Upper lobe of right lung (tissue), 1 donor: ENCODE measurements around the gene RASGRP2. TPM values are rescaled to one million over a fixed set of nuclear protein-coding genes. Genes with fewer than 3 reads are reported as not detected.

Experiments used
- ATAC-seq: fragments of 200-7000 bp; cut with Tn5 transposase; one replicate; pipeline ENCODE4 v1.9.1; 2020; ENCODE audit warnings: mild to moderate bottlenecking, moderate library complexity
- DNase-seq: peaks from one replicate; pipeline ENCODE4 v3.0.0-alpha.2; 2020
- H3K27ac ChIP-seq: fragments of 200-600 bp; one replicate; pipeline ENCODE4 v1.8.0; 2022
- H3K27me3 ChIP-seq: fragments of 200-600 bp; one replicate; pipeline ENCODE4 v1.8.0; 2022; ENCODE audit warnings: mild to moderate bottlenecking
- H3K36me3 ChIP-seq: fragments of 200-600 bp; one replicate; pipeline ENCODE4 v1.8.0; 2022
- H3K4me1 ChIP-seq: fragments of 200-600 bp; one replicate; pipeline ENCODE4 v1.8.0; 2022
- H3K4me3 ChIP-seq: fragments of 200-600 bp; one replicate; pipeline ENCODE4 v1.8.0; 2022; ENCODE audit warnings: mild to moderate bottlenecking
- H3K9me3 ChIP-seq: fragments of 200-600 bp; one replicate; pipeline ENCODE4 v1.8.0; 2022
- intact Hi-C: fragments of 100-400 bp; cut with DNase I; formaldehyde crosslinking; loops from one replicate; pipeline ENCODE4 v1.11.0; 2022
- total RNA-seq: library from RNA; stranded (reverse); fragmentation: NEBNext Ultra II Directional; extraction: Animal tissue kit (Norgen Biotek cat#: 25700); gene quantifications from one replicate; pipeline ENCODE4 v1.2.1, GENCODE V29; 2021
- TF ChIP-seq, protein P1 (sequence below): fragments of 200-600 bp; IDR thresholded peaks from one replicate; pipeline ENCODE4 v1.8.0; 2022; ENCODE audit warnings: antibody characterized with exemption
- donor health status: DM: no; HTN: yes; CAD: no; lungs with severe emphysema.

RASGRP2 gene
- total RNA-seq, 1 donor from 2014 or later = 27.6 TPM

DNA sequence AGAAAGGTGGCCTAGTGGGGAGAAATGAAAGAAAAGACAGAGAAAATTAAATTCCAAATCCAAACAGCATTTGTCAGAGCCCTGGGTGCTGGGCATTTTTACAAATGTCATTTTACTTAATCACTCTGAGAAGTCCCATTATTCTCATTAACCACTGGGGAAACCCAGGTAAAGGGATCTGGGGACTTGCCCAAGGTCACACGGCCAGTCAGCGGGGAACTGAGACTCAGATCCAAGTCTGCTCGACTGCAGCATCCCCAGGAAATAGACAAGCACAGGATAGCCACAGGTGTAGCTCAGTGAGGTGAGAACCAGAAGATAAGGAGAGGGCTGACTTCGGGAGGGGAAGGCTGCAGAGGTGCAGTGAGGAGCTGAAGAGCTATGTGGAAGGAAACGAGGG, 28.8 kb downstream of the RASGRP2 start:
- H3K9me3 ChIP-seq = no peaks in the 10 kb centered on the region
- H3K27me3 ChIP-seq = peaks cover 92% of the 10 kb centered on the region
- H3K4me3 ChIP-seq = no peak overlapping the region
- no peaks in the 10 kb centered on the region for H3K36me3 ChIP-seq
- DNase-seq = peak; percentile 25
- H3K27ac ChIP-seq = no peak overlapping the region
- intact Hi-C loops = no loop called here
- TF ChIP-seq, protein P1, sequence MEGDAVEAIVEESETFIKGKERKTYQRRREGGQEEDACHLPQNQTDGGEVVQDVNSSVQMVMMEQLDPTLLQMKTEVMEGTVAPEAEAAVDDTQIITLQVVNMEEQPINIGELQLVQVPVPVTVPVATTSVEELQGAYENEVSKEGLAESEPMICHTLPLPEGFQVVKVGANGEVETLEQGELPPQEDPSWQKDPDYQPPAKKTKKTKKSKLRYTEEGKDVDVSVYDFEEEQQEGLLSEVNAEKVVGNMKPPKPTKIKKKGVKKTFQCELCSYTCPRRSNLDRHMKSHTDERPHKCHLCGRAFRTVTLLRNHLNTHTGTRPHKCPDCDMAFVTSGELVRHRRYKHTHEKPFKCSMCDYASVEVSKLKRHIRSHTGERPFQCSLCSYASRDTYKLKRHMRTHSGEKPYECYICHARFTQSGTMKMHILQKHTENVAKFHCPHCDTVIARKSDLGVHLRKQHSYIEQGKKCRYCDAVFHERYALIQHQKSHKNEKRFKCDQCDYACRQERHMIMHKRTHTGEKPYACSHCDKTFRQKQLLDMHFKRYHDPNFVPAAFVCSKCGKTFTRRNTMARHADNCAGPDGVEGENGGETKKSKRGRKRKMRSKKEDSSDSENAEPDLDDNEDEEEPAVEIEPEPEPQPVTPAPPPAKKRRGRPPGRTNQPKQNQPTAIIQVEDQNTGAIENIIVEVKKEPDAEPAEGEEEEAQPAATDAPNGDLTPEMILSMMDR = no peak
- H3K4me1 ChIP-seq = no peaks in the 10 kb centered on the region
- ATAC-seq = no peak

DNA sequence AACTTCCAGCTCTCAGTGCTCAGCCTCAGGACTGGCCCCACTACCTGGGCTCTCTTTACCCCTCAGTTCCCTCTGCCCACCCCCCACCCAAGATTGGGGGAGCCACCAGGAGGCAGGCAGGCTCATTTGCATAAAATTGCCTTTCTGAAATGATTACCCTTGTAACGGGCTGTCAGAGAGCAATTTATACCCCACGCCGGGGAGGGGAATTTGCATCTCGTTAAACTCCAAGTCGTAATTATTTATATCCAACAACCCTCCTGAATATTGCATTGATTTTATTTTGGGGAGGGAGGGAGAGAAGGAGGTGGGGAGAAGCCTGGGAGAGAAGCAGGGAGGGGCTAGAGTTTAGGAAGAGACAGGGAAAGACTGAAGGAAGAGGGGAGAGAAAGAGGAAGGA, 29.3 kb downstream of the RASGRP2 start:
- DNase-seq (no peak), ATAC-seq (no peak)
- H3K27ac ChIP-seq = no peak overlapping the region
- intact Hi-C loops = no loop called here
- no peak overlapping the region for H3K4me3 ChIP-seq
- peaks cover 93% of the 10 kb centered on the region for H3K27me3 ChIP-seq
- no peaks in the 10 kb centered on the region for H3K4me1 ChIP-seq
- H3K9me3 ChIP-seq = no peaks in the 10 kb centered on the region
- TF ChIP-seq, protein P1 = no peak
- no peaks in the 10 kb centered on the region for H3K36me3 ChIP-seq

DNA sequence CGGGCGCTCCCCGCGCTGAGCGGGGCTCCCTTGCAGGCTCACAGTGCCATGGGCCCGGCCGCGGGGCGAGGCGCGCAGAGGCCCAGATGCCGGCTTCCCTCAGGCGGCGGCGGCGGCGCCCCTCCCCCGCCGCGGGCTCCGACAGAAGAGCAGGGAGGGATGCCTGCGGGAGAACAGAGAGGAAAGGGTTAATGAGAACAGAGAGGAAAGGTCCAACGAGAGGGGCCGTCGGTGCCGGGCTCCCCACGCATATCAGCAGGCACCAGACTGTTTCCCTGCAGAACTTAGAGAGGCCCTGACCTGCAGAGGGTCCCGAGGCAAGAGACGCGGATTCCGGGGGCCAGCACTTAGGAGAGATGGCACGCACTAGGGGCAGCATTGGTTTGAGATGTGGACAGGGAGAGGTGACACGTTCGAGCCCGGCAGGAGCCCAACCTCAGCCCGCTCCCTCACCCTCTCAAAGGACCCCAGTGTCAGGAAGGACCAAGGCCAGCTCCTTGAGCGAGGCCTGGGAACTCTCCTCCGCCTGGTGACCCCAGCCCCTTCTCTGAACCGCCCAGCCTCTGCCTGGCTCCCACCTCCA, 30.1 kb downstream of the RASGRP2 start:
- H3K27me3 ChIP-seq = peaks cover 94% of the 10 kb centered on the region
- H3K9me3 ChIP-seq = no peaks in the 10 kb centered on the region
- ATAC-seq (no peak), DNase-seq (peak; percentile 42)
- H3K4me1 ChIP-seq = no peaks in the 10 kb centered on the region
- no peak overlapping the region for H3K27ac ChIP-seq
- H3K36me3 ChIP-seq = no peaks in the 10 kb centered on the region
- no peak overlapping the region for H3K4me3 ChIP-seq
- intact Hi-C loops = no loop called here
- TF ChIP-seq, protein P1 = no peak

DNA sequence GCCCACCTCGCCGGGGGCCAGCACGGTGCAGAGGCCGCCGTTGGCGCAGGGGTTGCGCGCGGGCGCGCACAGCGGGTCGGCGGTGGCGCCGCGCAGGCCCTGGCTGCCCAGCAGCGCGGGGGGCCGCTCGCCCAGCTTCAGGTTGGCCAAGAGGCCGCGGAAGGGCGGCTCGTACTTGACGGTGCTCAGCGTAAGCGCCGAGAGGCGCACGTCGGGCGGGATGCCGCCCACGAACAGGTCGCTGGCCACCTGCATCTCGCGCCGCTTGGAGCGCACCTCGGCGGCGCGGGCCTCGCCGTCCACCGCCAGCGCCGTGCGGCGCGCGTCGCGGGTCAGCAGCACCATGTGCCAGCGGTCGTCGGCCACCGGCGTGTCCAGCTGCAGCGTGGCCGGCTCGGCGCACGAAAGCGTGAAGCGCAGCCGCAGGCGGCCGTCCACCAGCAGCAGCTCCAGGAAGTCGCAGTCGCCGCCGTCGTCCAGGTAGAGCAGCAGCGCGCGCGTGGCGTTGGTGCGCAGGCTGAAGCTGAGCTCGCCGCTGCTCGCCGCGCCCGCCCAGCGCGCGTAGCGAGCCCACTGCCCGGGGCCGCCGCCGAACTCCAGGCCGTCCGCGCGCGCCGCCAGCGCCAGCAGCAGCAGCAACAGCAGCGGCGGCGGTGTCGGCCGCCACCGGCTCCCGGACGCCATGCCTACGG, 30.8 kb downstream of the RASGRP2 start:
- DNase-seq (peak; percentile 72), ATAC-seq (peak; percentile 51)
- Histone ChIP-seq H3K27me3 (peaks cover 90% of the 10 kb centered on the region), H3K4me1 (no peaks in the 10 kb centered on the region), H3K9me3 (no peaks in the 10 kb centered on the region), H3K4me3 (no peak overlapping the region), H3K36me3 (no peaks in the 10 kb centered on the region), H3K27ac (no peak overlapping the region)
- intact Hi-C loops = no loop called here
- TF ChIP-seq, protein P1 = no peak

DNA sequence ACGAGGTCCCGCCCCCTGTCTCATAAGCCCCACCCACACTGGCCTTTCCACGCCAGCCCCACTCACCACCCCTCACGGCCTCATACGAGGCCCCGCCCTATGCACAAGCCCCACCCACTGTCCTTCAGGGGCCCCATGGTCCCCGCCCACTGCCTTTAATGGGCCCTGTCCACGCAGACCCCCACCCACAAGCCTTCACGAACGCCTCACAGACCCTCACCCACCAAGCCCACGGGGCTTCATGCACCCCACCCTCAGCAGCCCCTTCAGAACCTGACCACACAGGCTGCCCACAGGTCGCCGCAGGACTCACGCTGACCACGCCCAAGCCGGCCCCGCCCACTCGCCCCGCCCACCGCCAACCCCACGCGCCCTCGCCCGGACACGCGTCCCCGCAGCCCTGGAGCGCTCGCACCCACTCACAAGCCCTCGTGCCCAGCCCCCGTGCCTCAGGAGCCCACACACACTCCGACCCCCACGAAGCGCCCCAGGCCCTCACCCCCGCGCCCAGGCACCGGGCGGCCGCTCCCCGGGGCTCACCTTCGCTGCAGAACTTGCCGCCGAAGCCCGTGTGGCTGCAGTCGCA, 31.4 kb downstream of the RASGRP2 start:
- H3K4me1 ChIP-seq = no peaks in the 10 kb centered on the region
- DNase-seq (peak; percentile 62), ATAC-seq (peak; percentile 10)
- H3K27ac ChIP-seq = no peak overlapping the region
- TF ChIP-seq, protein P1 = no peak
- no peak overlapping the region for H3K4me3 ChIP-seq
- intact Hi-C loops = no loop called here
- H3K27me3 ChIP-seq = peaks cover 87% of the 10 kb centered on the region
- no peaks in the 10 kb centered on the region for H3K9me3 ChIP-seq
- no peaks in the 10 kb centered on the region for H3K36me3 ChIP-seq
